NCI-H524 treated with DMSO at 0.1 percent for 48 hours (cell line): ENCODE measurements around the gene PLPP4.

Experiments
- DNase-seq: peaks from one replicate; lab custom pipeline; 2025; lab: John Stamatoyannopoulos, UW

The PLPP4 gene

GRCh38 chr10:120613180-120613579, 156.2 kb downstream of the PLPP4 start:
- DNase-seq, result no peak

DNA sequence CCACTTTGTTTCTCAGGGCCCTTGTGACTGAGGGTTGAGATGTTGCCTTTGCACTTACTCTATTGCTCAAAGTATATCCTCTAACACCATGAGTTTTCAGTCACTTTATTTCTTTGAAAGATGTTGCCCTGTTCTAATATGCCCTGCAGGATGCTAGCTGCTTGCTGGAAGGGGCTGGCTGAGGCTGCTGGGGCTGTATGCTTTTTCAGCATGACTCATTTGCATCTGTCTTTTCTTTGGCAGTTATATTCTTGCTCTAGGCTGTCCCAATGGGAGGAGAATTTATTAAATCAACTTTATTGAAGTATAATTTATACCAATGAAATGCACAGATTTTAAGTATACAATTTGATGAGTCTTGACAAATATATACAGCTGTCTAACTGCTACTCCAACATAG, 157.7 kb downstream of the PLPP4 start:
- DNase-seq, result no peak

DNA sequence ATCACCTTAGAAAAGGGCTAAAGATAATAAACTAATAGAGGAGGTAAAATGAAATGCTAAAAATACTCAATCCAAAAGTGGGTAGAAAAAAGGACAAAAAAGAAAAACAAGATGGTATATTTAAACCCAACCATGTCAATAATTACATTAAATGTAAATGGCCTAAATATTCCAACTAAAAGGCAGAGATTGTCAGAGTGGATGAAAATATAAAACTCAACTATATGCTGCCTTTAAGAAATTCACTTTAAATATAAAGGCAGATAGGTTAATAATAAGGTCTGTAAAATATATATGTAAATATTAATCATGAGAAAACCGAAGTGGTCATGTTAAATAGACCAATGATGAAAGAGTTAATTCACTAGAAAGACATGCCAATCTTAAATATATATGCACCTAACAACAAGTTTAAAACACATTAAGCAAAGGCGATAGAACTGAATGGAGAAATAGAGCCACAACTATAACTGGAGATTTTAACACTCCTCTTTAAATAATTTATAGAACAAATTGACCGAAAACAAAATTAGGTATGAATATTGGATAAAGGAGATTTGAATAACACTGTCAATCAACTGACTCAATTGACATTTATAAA, 159.4 kb downstream of the PLPP4 start:
- DNase-seq, result no peak

GRCh38 chr10:120628197-120628596, 171.2 kb downstream of the PLPP4 start:
- no peak for DNase-seq

GRCh38 chr10:120630266-120630665, 173.2 kb downstream of the PLPP4 start:
- DNase-seq, result no peak

GRCh38 chr10:120632047-120632446, 175.0 kb downstream of the PLPP4 start:
- DNase-seq, result no peak

GRCh38 chr10:120632942-120633341, 175.9 kb downstream of the PLPP4 start:
- no peak for DNase-seq

DNA sequence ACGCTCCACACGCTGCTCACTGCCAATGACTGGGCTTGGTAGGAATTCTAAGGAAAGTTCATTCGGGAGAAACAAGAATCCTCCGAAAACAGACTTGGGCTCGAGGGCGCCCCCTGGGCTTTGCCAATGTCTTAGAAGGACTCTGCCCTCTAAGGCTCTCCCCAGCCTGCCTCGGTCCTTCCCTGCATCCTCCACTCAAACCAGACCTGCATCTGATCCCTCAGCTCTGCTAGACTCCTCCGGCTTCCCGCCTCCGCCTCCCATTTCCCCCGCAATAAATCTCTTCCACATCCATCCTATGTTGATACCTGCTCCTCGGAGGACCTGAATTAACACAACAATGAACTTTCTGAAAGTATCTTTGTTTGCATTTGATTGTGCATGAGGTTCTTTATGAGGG, 177.6 kb downstream of the PLPP4 start:
- DNase-seq, result no peak
